Tibial nerve (tissue), 3 donors: ENCODE data around the gene HMGXB4.

Experiments used
- POLR2A ChIP-seq, 2 donors: fragments of 450-650 bp; IDR thresholded peaks; one replicate each; pipeline ENCODE4 v1.6.1; 2017; ENCODE audit warnings: antibody characterized with exemption in 2 of 2, mild to moderate bottlenecking in 2 of 2, moderate library complexity in 2 of 2
- TF ChIP-seq, protein P1 (sequence below), 5 experiments: fragments of 200-600 bp in 3 of 5; fragments of 450-650 bp in 2 of 5; sonication (generic) in 3 of 5; IDR thresholded peaks; one replicate each; pipeline ENCODE4 v1.5.1; 2016 to 2019; ENCODE audit warnings: antibody characterized with exemption in 5 of 5, mild to moderate bottlenecking in 3 of 5, moderate library complexity in 2 of 5

DNA sequence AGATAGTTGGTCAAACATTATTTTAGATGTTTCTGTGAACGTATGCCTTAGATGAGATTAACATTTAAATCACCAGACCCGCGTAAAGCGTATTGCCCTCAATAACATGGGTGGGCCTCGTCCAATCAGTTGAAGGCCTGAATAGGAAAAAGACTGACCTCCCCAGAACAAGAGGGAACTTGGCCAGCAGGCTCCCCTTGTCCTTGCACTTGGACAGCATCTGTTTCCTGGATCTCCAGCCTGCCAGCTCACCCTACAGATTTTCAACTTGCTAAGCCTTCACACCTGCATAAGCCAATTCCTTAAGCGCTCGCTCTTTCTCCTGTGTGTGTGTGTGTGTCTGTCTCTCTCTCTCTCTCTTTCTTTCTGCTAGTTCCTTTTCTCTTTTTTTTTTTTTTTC lies 50.6 kb downstream of the HMGXB4 start:
- no peak for TF ChIP-seq POLR2A (IDR thresholded peaks at IDR 0.05)
- TF ChIP-seq, protein P1, sequence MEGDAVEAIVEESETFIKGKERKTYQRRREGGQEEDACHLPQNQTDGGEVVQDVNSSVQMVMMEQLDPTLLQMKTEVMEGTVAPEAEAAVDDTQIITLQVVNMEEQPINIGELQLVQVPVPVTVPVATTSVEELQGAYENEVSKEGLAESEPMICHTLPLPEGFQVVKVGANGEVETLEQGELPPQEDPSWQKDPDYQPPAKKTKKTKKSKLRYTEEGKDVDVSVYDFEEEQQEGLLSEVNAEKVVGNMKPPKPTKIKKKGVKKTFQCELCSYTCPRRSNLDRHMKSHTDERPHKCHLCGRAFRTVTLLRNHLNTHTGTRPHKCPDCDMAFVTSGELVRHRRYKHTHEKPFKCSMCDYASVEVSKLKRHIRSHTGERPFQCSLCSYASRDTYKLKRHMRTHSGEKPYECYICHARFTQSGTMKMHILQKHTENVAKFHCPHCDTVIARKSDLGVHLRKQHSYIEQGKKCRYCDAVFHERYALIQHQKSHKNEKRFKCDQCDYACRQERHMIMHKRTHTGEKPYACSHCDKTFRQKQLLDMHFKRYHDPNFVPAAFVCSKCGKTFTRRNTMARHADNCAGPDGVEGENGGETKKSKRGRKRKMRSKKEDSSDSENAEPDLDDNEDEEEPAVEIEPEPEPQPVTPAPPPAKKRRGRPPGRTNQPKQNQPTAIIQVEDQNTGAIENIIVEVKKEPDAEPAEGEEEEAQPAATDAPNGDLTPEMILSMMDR (IDR thresholded peaks at IDR 0.05): no peak
